Neuronal stem cell (in vitro differentiated cells): ENCODE results near the gene ATP8B4.

ENCODE experiments used
- DNase-seq: peaks from one replicate; pipeline ENCODE4 v3.0.0-alpha.2; 2013; ENCODE audit warnings: low spot score
- H2AFZ ChIP-seq: one replicate; pipeline ENCODE4 v1.6.1; 2013; ENCODE audit warnings: mild to moderate bottlenecking, low read length, inconsistent platforms
- H2AK5ac ChIP-seq: 2 replicates; pipeline ENCODE4 v1.6.1; 2013; ENCODE audit warnings: low read depth, mild to moderate bottlenecking, inconsistent platforms, low read length, moderate library complexity, mixed read lengths
- H2BK120ac ChIP-seq: 2 replicates; pipeline ENCODE4 v1.6.1; 2013; ENCODE audit warnings: low read depth, mild to moderate bottlenecking, inconsistent platforms, low read length, moderate library complexity, mixed read lengths
- H2BK12ac ChIP-seq: one replicate; pipeline ENCODE4 v1.6.1; 2013; ENCODE audit warnings: low read length, inconsistent platforms
- H2BK15ac ChIP-seq: 2 replicates; pipeline ENCODE4 v1.6.1; 2013; ENCODE audit warnings: mild to moderate bottlenecking, low read length, inconsistent platforms, mixed read lengths
- H2BK5ac ChIP-seq: one replicate; pipeline ENCODE4 v1.6.1; 2013; ENCODE audit warnings: inconsistent platforms, mild to moderate bottlenecking, low read length, moderate library complexity
- H3K14ac ChIP-seq: one replicate; pipeline ENCODE4 v1.6.1; 2013; ENCODE audit warnings: low read length, inconsistent platforms
- H3K18ac ChIP-seq: 2 replicates; pipeline ENCODE4 v1.6.1; 2013; ENCODE audit warnings: low read length, inconsistent platforms
- H3K23ac ChIP-seq: 2 replicates; pipeline ENCODE4 v1.6.1; 2013; ENCODE audit warnings: low read depth, mild to moderate bottlenecking, mixed read lengths, low read length, inconsistent platforms; ENCODE audit not compliant: poor library complexity
- H3K27ac ChIP-seq: replicated peaks from 3 replicates; pipeline ENCODE4 v1.5.1; 2013; ENCODE audit warnings: low read length, inconsistent platforms
- H3K27me3 ChIP-seq, 3 experiments: 2 replicates each; pipeline ENCODE4 v1.6.1; 2013; ENCODE audit warnings: low read length in 3 of 3, mild to moderate bottlenecking in 2 of 3, inconsistent platforms in 1 of 3, low read depth in 1 of 3, mixed read lengths in 1 of 3, moderate library complexity in 1 of 3; ENCODE audit not compliant: control insufficient read depth in 3 of 3, insufficient read depth in 3 of 3
- H3K36me3 ChIP-seq, 2 donors: replicated peaks in 1 of 2; 2 replicates each; pipeline ENCODE4 v1.6.1; 2013; ENCODE audit warnings: low read length in 2 of 2; ENCODE audit not compliant: control insufficient read depth in 2 of 2, insufficient read depth in 2 of 2
- H3K4ac ChIP-seq: 2 replicates; pipeline ENCODE4 v1.6.1; 2013; ENCODE audit warnings: inconsistent platforms, mild to moderate bottlenecking, low read length, moderate library complexity
- H3K4me1 ChIP-seq, 2 donors: 1 replicate in 1 of 2; 2 replicates in 1 of 2; pipeline ENCODE4 v1.6.1; 2013; ENCODE audit warnings: low read length in 2 of 2, low read depth in 1 of 2; ENCODE audit not compliant: control insufficient read depth in 2 of 2, insufficient read depth in 1 of 2
- H3K4me2 ChIP-seq: one replicate; pipeline ENCODE4 v1.6.1; 2013; ENCODE audit warnings: mild to moderate bottlenecking, low read length, inconsistent platforms; ENCODE audit not compliant: insufficient read depth, poor library complexity, severe bottlenecking
- H3K4me3 ChIP-seq, 2 donors: 2 replicates each; pipeline ENCODE4 v1.5.1; 2013; ENCODE audit warnings: low read length in 2 of 2, mild to moderate bottlenecking in 2 of 2, inconsistent platforms in 1 of 2, moderate library complexity in 1 of 2
- H3K79me1 ChIP-seq: one replicate; pipeline ENCODE4 v1.6.1; 2013; ENCODE audit warnings: low read depth, mild to moderate bottlenecking, inconsistent platforms, low read length, moderate library complexity
- H3K9ac ChIP-seq: one replicate; pipeline ENCODE4 v1.6.1; 2013; ENCODE audit warnings: mild to moderate bottlenecking, low read depth, low read length, inconsistent platforms; ENCODE audit not compliant: poor library complexity
- H3K9me3 ChIP-seq, 2 donors: replicated peaks in 1 of 2; 2 replicates each; pipeline versions ENCODE3 to v1.6.1; 2013; ENCODE audit warnings: low read length in 2 of 2, mild to moderate bottlenecking in 2 of 2, inconsistent platforms in 1 of 2, low read depth in 1 of 2, mixed read lengths in 1 of 2, moderate library complexity in 1 of 2; ENCODE audit not compliant: control insufficient read depth in 2 of 2, insufficient read depth in 1 of 2
- H4K8ac ChIP-seq: one replicate; pipeline ENCODE4 v1.6.1; 2013; ENCODE audit warnings: low read depth, mild to moderate bottlenecking, inconsistent platforms, low read length, moderate library complexity
- H4K91ac ChIP-seq: one replicate; pipeline ENCODE4 v1.6.1; 2013; ENCODE audit warnings: low read length, low read depth, mild to moderate bottlenecking, inconsistent platforms; ENCODE audit not compliant: poor library complexity
- WGBS, 2 donors: extraction: QIAGEN DNeasy Blood & Tissue Kit; methylation state at CpG; one replicate each; pipeline ENCODE4 v1.1.7; 2013; ENCODE audit warnings: missing lambda C conversion rate in 2 of 2, mixed read lengths in 1 of 2; ENCODE audit not compliant: insufficient read length in 2 of 2, insufficient replicate concordance in 1 of 2; ENCODE audit errors: extremely low coverage in 2 of 2; 5-methylcytosine and 5-hydroxymethylcytosine counted together

ATP8B4 gene

GRCh38 chr15:50149090-50149489 is 30.1 kb upstream of the ATP8B4 start:
- Histone ChIP-seq H2BK120ac (no peak overlapping the region), H3K4me1 (peaks cover 0 to 2% of the 10 kb centered on the region in 2 donors), H3K9ac (no peak overlapping the region)

DNA sequence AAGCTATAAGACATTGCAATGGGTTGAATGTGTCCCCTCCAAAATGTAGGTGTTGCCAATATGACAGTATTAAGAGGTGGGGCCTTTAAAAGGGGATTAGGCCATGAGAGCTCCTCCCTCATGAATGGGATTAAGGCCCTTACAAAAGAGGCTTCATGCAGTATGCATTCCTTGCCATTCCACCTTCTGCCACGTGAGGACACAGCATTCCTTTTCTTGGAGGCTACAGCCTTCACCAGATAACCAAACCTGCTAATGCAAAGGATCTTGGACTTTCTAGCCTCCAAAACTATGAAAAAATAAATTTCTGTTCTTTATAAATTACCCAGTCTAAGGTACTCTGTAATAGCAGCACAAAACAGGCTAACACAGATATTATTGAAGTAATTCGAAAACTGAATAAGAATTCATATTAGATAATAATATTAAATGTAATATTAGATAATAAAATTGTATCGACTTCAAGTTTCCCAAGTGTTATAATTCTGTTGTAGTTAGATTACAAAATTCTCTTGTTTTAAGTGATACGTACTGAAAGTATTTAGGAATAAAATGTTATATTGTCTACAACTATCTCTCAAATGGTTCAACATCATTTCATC is 29.4 kb upstream of the ATP8B4 start:
- H4K8ac ChIP-seq = no peak overlapping the region
- no peaks in the 10 kb centered on the region for H3K79me1 ChIP-seq
- no peak overlapping the region for H3K9ac ChIP-seq
- no peak overlapping the region for H2AK5ac ChIP-seq
- H2BK15ac ChIP-seq = no peak overlapping the region
- no peak overlapping the region for H2AFZ ChIP-seq
- H3K14ac ChIP-seq = no peak overlapping the region
- H3K27me3 ChIP-seq = no peaks in the 10 kb centered on the region
- no peak overlapping the region for H3K18ac ChIP-seq
- H3K4me2 ChIP-seq = no peak overlapping the region
- H3K4me1 ChIP-seq = peaks cover 0 to 2% of the 10 kb centered on the region in 2 donors
- H3K23ac ChIP-seq = no peak overlapping the region
- H3K4me3 ChIP-seq = no peak overlapping the region
- no peaks in the 10 kb centered on the region for H3K9me3 ChIP-seq
- no peak overlapping the region for H3K27ac ChIP-seq
- no peak overlapping the region for H2BK12ac ChIP-seq
- peak; percentile 70 for DNase-seq
- no peak overlapping the region for H2BK120ac ChIP-seq
- H2BK5ac ChIP-seq = no peak overlapping the region
- no peak overlapping the region for H4K91ac ChIP-seq
- no CpG with 5 or more reads among the region's 4 CpGs for WGBS, 2 donors
- H3K4ac ChIP-seq = no peak overlapping the region
- H3K36me3 ChIP-seq = no peaks in the 10 kb centered on the region

More at GRCh38 chr15:50149090-50149489, 30.1 kb upstream of the ATP8B4 start:
- Histone ChIP-seq H3K79me1 (no peaks in the 10 kb centered on the region), H3K23ac (no peak overlapping the region), H2AFZ (no peak overlapping the region), H3K14ac (no peak overlapping the region), H2AK5ac (no peak overlapping the region), H2BK12ac (no peak overlapping the region), H4K8ac (no peak overlapping the region), H4K91ac (no peak overlapping the region), H3K9me3 (no peaks in the 10 kb centered on the region), H3K4me3 (no peak overlapping the region), H3K18ac (no peak overlapping the region), H2BK15ac (no peak overlapping the region), H3K4me2 (no peak overlapping the region), H3K27ac (no peak overlapping the region), H3K27me3 (no peaks in the 10 kb centered on the region), H2BK5ac (no peak overlapping the region), H3K4ac (no peak overlapping the region), H3K36me3 (no peaks in the 10 kb centered on the region)
- WGBS, 2 donors = no CpG with 5 or more reads among the region's 1 CpG
- no peak for DNase-seq

GRCh38 chr15:50146632-50147031 is 27.6 kb upstream of the ATP8B4 start:
- Histone ChIP-seq H3K14ac (no peak overlapping the region), H3K4me3 (no peak overlapping the region), H3K4ac (no peak overlapping the region), H3K18ac (no peak overlapping the region), H3K9me3 (no peaks in the 10 kb centered on the region), H2BK120ac (no peak overlapping the region), H3K36me3 (no peaks in the 10 kb centered on the region), H2BK5ac (no peak overlapping the region), H2BK15ac (no peak overlapping the region), H3K9ac (no peak overlapping the region), H3K4me1 (peaks cover 0 to 2% of the 10 kb centered on the region in 2 donors), H2AK5ac (no peak overlapping the region), H3K23ac (no peak overlapping the region), H3K4me2 (no peak overlapping the region), H3K27ac (no peak overlapping the region), H4K91ac (no peak overlapping the region), H2AFZ (peak overlapping the region; percentile 28), H3K79me1 (no peaks in the 10 kb centered on the region), H3K27me3 (no peaks in the 10 kb centered on the region), H2BK12ac (no peak overlapping the region), H4K8ac (no peak overlapping the region)
- DNase-seq = no peak
- no CpG with 5 or more reads among the region's 2 CpGs for WGBS, 2 donors

DNA sequence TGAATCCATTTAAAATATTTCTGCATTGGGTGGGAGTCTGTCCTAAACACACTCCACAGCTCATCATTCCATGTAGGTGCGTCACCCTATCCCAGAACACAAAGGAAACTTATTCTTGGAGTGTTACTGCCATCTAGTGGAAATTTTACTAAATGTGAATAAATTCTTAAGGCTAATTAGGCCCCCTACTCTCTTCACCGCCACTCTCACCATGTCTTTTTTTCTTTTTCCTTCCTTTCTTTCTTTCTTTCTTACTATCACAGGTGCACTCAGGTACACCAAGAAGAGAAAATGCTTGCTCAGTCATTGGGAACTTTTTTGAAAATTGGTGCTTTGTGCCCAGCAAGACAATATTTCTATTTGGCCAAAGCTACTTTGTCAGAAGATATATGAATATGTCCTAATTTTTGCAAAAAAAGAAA is 26.4 kb upstream of the ATP8B4 start:
- Histone ChIP-seq H3K23ac (no peak overlapping the region), H2BK15ac (no peak overlapping the region), H2AFZ (peak overlapping the region; percentile 56), H3K4me2 (no peak overlapping the region), H3K9ac (no peak overlapping the region), H3K79me1 (no peaks in the 10 kb centered on the region), H3K18ac (no peak overlapping the region), H2BK5ac (no peak overlapping the region), H4K91ac (no peak overlapping the region), H3K27ac (no peak overlapping the region), H3K36me3 (no peaks in the 10 kb centered on the region), H3K4me1 (peaks cover 0 to 2% of the 10 kb centered on the region in 2 donors), H2AK5ac (no peak overlapping the region), H3K4me3 (no peak overlapping the region), H3K14ac (no peak overlapping the region), H2BK12ac (no peak overlapping the region), H3K4ac (no peak overlapping the region), H3K27me3 (no peaks in the 10 kb centered on the region), H3K9me3 (no peaks in the 10 kb centered on the region), H4K8ac (no peak overlapping the region), H2BK120ac (no peak overlapping the region)
- no CpG with 5 or more reads among the region's 2 CpGs for WGBS, 2 donors
- DNase-seq = peak; percentile 78
